ENCODE data around the gene HABP4. TPM values are rescaled to one million over a fixed set of nuclear protein-coding genes. Genes with fewer than 3 reads are reported as not detected.
A peak's percentile ranks its signal among the peaks of the same experiment; 100 is the strongest.

Gene HABP4
- total and polyA plus RNA-seq, 9 of the 15 experiments (the other 6 are each of a cell fraction or from before 2014, with no cell fraction given), result 0.38 to 2.4 (median 1.9) TPM

GRCh38 chr9:96417661-96418082, 32.3 kb upstream of the HABP4 start (continued):
- TF ChIP-seq CCAR2 (IDR thresholded peaks at IDR 0.05; ENCODE audit: low read depth, low read length) (no peak), THAP7 (CRISPR knock-in tag; IDR thresholded peaks at IDR 0.05) (no peak), ZNF592 (IDR thresholded peaks at IDR 0.05) (0 out of 2 replicates have a peak, but pooled peaks have one; percentile 21), OTX1 (CRISPR knock-in tag; IDR thresholded peaks at IDR 0.05) (no peak), ARID1B (IDR thresholded peaks at IDR 0.05) (no peak), SRSF1 (IDR thresholded peaks at IDR 0.05; ENCODE audit: low read depth, low read length) (no peak), SMARCE1 (IDR thresholded peaks at IDR 0.05) (no peak), NELFE (IDR thresholded peaks at IDR 0.05; ENCODE audit: insufficient read depth, insufficient read length) (no peak), ARNT (IDR thresholded peaks at IDR 0.05) (no peak), E2F1 (CRISPR knock-in tag; IDR thresholded peaks at IDR 0.05) (no peak)
- TF ChIP-seq, protein P1, sequence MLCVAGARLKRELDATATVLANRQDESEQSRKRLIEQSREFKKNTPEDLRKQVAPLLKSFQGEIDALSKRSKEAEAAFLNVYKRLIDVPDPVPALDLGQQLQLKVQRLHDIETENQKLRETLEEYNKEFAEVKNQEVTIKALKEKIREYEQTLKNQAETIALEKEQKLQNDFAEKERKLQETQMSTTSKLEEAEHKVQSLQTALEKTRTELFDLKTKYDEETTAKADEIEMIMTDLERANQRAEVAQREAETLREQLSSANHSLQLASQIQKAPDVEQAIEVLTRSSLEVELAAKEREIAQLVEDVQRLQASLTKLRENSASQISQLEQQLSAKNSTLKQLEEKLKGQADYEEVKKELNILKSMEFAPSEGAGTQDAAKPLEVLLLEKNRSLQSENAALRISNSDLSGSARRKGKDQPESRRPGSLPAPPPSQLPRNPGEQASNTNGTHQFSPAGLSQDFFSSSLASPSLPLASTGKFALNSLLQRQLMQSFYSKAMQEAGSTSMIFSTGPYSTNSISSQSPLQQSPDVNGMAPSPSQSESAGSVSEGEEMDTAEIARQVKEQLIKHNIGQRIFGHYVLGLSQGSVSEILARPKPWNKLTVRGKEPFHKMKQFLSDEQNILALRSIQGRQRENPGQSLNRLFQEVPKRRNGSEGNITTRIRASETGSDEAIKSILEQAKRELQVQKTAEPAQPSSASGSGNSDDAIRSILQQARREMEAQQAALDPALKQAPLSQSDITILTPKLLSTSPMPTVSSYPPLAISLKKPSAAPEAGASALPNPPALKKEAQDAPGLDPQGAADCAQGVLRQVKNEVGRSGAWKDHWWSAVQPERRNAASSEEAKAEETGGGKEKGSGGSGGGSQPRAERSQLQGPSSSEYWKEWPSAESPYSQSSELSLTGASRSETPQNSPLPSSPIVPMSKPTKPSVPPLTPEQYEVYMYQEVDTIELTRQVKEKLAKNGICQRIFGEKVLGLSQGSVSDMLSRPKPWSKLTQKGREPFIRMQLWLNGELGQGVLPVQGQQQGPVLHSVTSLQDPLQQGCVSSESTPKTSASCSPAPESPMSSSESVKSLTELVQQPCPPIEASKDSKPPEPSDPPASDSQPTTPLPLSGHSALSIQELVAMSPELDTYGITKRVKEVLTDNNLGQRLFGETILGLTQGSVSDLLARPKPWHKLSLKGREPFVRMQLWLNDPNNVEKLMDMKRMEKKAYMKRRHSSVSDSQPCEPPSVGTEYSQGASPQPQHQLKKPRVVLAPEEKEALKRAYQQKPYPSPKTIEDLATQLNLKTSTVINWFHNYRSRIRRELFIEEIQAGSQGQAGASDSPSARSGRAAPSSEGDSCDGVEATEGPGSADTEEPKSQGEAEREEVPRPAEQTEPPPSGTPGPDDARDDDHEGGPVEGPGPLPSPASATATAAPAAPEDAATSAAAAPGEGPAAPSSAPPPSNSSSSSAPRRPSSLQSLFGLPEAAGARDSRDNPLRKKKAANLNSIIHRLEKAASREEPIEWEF (CRISPR knock-in tag; IDR thresholded peaks at IDR 0.05), result no peak
- TF ChIP-seq, protein P2, sequence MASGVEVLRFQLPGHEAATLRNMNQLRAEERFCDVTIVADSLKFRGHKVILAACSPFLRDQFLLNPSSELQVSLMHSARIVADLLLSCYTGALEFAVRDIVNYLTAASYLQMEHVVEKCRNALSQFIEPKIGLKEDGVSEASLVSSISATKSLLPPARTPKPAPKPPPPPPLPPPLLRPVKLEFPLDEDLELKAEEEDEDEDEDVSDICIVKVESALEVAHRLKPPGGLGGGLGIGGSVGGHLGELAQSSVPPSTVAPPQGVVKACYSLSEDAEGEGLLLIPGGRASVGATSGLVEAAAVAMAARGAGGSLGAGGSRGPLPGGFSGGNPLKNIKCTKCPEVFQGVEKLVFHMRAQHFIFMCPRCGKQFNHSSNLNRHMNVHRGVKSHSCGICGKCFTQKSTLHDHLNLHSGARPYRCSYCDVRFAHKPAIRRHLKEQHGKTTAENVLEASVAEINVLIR (CRISPR knock-in tag; IDR thresholded peaks at IDR 0.05), result no peak
- TF ChIP-seq, protein P3, sequence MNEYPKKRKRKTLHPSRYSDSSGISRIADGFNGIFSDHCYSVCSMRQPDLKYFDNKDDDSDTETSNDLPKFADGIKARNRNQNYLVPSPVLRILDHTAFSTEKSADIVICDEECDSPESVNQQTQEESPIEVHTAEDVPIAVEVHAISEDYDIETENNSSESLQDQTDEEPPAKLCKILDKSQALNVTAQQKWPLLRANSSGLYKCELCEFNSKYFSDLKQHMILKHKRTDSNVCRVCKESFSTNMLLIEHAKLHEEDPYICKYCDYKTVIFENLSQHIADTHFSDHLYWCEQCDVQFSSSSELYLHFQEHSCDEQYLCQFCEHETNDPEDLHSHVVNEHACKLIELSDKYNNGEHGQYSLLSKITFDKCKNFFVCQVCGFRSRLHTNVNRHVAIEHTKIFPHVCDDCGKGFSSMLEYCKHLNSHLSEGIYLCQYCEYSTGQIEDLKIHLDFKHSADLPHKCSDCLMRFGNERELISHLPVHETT (CRISPR knock-in tag; conservative IDR thresholded peaks at IDR 0.05 in 1 of 2, IDR thresholded peaks at IDR 0.05 in 1 of 2), result peak in 1 of 2 experiments; percentile 92; a peak in 2 of 4 replicates
